Fibroblast of skin of left biceps (primary cell): ENCODE results near the gene ABLIM1.
"Not testable (repeated sequence)": the region's sequence is repeated elsewhere in the genome, so short reads cannot be mapped to it uniquely, and the experiment has no call there.

Source experiments
- DNase-seq, 2 experiments: peaks; one replicate each; pipeline ENCODE4 v3.0.0-alpha.2; 2013; ENCODE audit warnings: low read depth in 2 of 2

ABLIM1 gene

GRCh38 chr10:114658175-114658574 lies at the start of gene ABLIM1:
TSS of gene ABLIM1 (minus strand) at chr10:114658275. CDS start at chr10:114658200, 75 bp downstream.
- DNase-seq, result no peak

- DNase-seq, result no peak
Observed at GRCh38 chr10:114706458-114707055, 48.5 kb upstream of the ABLIM1 start.

- no peak for DNase-seq
Observed at GRCh38 chr10:114704679-114705078, 46.6 kb upstream of the ABLIM1 start.

GRCh38 chr10:114703377-114704107 lies 45.5 kb upstream of the ABLIM1 start:
- no peak for DNase-seq

- DNase-seq, result peak in 1 of 2 experiments; percentile 19
Observed at GRCh38 chr10:114698271-114699061, 40.4 kb upstream of the ABLIM1 start.

- DNase-seq, result no peak
Observed at GRCh38 chr10:114697061-114697598, 39.1 kb upstream of the ABLIM1 start.

- DNase-seq, result not testable (repeated sequence)
Observed at GRCh38 chr10:114696301-114696700, 38.2 kb upstream of the ABLIM1 start.

- DNase-seq, result no peak
Observed at GRCh38 chr10:114694752-114695151, 36.7 kb upstream of the ABLIM1 start.

GRCh38 chr10:114694062-114694461 lies 36.0 kb upstream of the ABLIM1 start:
- no peak for DNase-seq

GRCh38 chr10:114691442-114691941 lies 33.4 kb upstream of the ABLIM1 start:
- DNase-seq, result peak in 1 of 2 experiments; percentile 36

- no peak for DNase-seq
Observed at GRCh38 chr10:114688786-114689185, 30.7 kb upstream of the ABLIM1 start.

GRCh38 chr10:114687459-114687858 lies 29.4 kb upstream of the ABLIM1 start:
- DNase-seq, result no peak

GRCh38 chr10:114686013-114686412 lies 27.9 kb upstream of the ABLIM1 start:
- no peak for DNase-seq

- DNase-seq, result no peak
Observed at GRCh38 chr10:114685456-114685855, 27.4 kb upstream of the ABLIM1 start.

- peak in 1 of 2 experiments; percentile 26 for DNase-seq
Observed at GRCh38 chr10:114684822-114685209, 26.7 kb upstream of the ABLIM1 start.

- DNase-seq, result peak in 1 of 2 experiments; percentile 26
Observed at GRCh38 chr10:114684084-114684821, 26.2 kb upstream of the ABLIM1 start.

- DNase-seq, result no peak
Observed at GRCh38 chr10:114683593-114683992, 25.5 kb upstream of the ABLIM1 start.

GRCh38 chr10:114683162-114683561 lies 25.1 kb upstream of the ABLIM1 start:
- no peak for DNase-seq

GRCh38 chr10:114682532-114682931 lies 24.5 kb upstream of the ABLIM1 start:
- DNase-seq, result no peak

- DNase-seq, result no peak
Observed at GRCh38 chr10:114682121-114682520, 24.0 kb upstream of the ABLIM1 start.

GRCh38 chr10:114681542-114681941 lies 23.5 kb upstream of the ABLIM1 start:
- no peak for DNase-seq
